Gastrocnemius medialis (tissue), 4 donors: ENCODE results near the gene C1QTNF7. TPM values are rescaled to one million over a fixed set of nuclear protein-coding genes. Genes with fewer than 3 reads are reported as not detected.

Experiments used
- ATAC-seq, 2 donors: fragments of 150-250 bp; one replicate each; pipeline ENCODE4 v1.9.1; 2016
- DNase-seq, 2 donors: peaks; one replicate each; pipeline ENCODE4 v3.0.0-alpha.2; 2019
- H3K27ac ChIP-seq, 4 donors: fragments of 200-600 bp; sonication (generic); 1 replicate in 1 of 4; 2 replicates in 3 of 4; pipeline ENCODE4 v1.5.1; 2016 to 2018; ENCODE audit warnings: mild to moderate bottlenecking in 2 of 4, moderate library complexity in 1 of 4
- H3K27me3 ChIP-seq, 3 donors: fragments of 200-600 bp; sonication (generic) in 2 of 3; 1 replicate in 1 of 3; 2 replicates in 2 of 3; pipeline versions ENCODE4 v1.5.1 to v1.6.0; 2016 to 2019; ENCODE audit warnings: mild to moderate bottlenecking in 1 of 3, moderate library complexity in 1 of 3
- H3K36me3 ChIP-seq, 2 donors: fragments of 200-600 bp; sonication (generic) in 1 of 2; one replicate each; pipeline ENCODE4 v1.5.1; 2017 to 2018
- H3K4me1 ChIP-seq, 2 donors: fragments of 200-600 bp; sonication (generic) in 1 of 2; one replicate each; pipeline ENCODE4 v1.5.1; 2016 to 2017; ENCODE audit warnings: mild to moderate bottlenecking in 2 of 2
- H3K4me3 ChIP-seq, 4 donors: fragments of 200-600 bp; sonication (generic) in 3 of 4; 1 replicate in 1 of 4; 2 replicates in 3 of 4; pipeline ENCODE4 v1.5.1; 2016 to 2019; ENCODE audit warnings: mild to moderate bottlenecking in 2 of 4
- H3K9me3 ChIP-seq, 3 donors: fragments of 200-600 bp; sonication (generic) in 2 of 3; 1 replicate in 1 of 3; 2 replicates in 2 of 3; pipeline ENCODE4 v1.5.1; 2016 to 2019
- POLR2A ChIP-seq, 2 donors: fragments of 450-650 bp; IDR thresholded peaks; one replicate each; pipeline ENCODE4 v1.6.1; 2017; ENCODE audit warnings: antibody characterized with exemption in 2 of 2, mild to moderate bottlenecking in 2 of 2, moderate library complexity in 2 of 2
- in situ Hi-C, 4 donors: fragments of 200-750 bp; cut with MboI; loops; one replicate each; pipeline versions ENCODE4 v1.15.0 to v1.8.0; 2017; ENCODE audit warnings: low sequenced_read_pairs in 4 of 4
- intact Hi-C: fragments of 100-400 bp; cut with DNase I; formaldehyde crosslinking; loops from one replicate; pipeline ENCODE4 v1.15.1; 2023; ENCODE audit warnings: low total_unique reads
- total RNA-seq, 4 donors: library from RNA; depleted of rRNA; stranded (reverse); fragments of >200 nt; gene quantifications; one replicate each; pipeline versions ENCODE4 v1.1.0 to v1.2.3, GENCODE V29; 2016
- TF ChIP-seq, protein P1 (sequence below), 5 experiments: fragments of 450-650 bp in 3 of 5; fragments of 200-600 bp in 2 of 5; sonication (generic) in 2 of 5; IDR thresholded peaks in 4 of 5; conservative IDR thresholded peaks in 1 of 5; 1 replicate in 4 of 5; 2 replicates in 1 of 5; pipeline ENCODE4 v1.5.1; 2016 to 2019; ENCODE audit warnings: antibody characterized with exemption in 5 of 5, mild to moderate bottlenecking in 3 of 5, moderate library complexity in 3 of 5

Gene C1QTNF7
- total RNA-seq, 4 donors from 2014 or later: 0.29 to 11.6 (median 0.72) TPM

DNA sequence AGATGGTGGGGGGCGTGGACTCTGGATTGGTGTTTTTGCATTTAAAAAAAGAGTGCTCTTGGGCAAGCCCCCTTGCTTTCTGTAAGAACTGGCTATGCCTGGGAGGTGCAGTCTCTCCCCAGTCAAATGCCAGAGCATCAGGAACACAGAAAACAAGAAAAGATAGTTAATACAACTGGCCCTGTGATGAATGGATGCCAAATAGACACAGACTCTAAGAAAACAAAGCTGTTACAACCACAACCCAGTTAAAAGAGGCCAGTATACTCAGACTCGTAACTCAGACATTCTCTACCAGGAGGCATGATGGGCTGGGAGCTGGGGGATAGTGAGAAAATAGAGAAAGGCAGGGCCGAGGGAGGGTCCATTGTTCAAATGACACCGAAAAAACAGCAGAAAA is 32.5 kb upstream of the C1QTNF7 start:
- Histone ChIP-seq H3K27ac (no peak overlapping the region), H3K4me1 (no peaks in the 10 kb centered on the region), H3K4me3 (no peak overlapping the region), H3K36me3 (no peaks in the 10 kb centered on the region), H3K9me3 (no peaks in the 10 kb centered on the region), H3K27me3 (no peaks in the 10 kb centered on the region)
- ATAC-seq (no peak), DNase-seq (no peak)
- in situ Hi-C loops (no loop called here), intact Hi-C loops (loop anchor here (10.0 kb wide), 1 partner anchor 161 kb away; no protein-coding TSS in a partner anchor)
- TF ChIP-seq, protein P1, sequence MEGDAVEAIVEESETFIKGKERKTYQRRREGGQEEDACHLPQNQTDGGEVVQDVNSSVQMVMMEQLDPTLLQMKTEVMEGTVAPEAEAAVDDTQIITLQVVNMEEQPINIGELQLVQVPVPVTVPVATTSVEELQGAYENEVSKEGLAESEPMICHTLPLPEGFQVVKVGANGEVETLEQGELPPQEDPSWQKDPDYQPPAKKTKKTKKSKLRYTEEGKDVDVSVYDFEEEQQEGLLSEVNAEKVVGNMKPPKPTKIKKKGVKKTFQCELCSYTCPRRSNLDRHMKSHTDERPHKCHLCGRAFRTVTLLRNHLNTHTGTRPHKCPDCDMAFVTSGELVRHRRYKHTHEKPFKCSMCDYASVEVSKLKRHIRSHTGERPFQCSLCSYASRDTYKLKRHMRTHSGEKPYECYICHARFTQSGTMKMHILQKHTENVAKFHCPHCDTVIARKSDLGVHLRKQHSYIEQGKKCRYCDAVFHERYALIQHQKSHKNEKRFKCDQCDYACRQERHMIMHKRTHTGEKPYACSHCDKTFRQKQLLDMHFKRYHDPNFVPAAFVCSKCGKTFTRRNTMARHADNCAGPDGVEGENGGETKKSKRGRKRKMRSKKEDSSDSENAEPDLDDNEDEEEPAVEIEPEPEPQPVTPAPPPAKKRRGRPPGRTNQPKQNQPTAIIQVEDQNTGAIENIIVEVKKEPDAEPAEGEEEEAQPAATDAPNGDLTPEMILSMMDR (IDR thresholded peaks at IDR 0.05 in 4 of 5, conservative IDR thresholded peaks at IDR 0.05 in 1 of 5): no peak
- no peak for TF ChIP-seq POLR2A (IDR thresholded peaks at IDR 0.05)

DNA sequence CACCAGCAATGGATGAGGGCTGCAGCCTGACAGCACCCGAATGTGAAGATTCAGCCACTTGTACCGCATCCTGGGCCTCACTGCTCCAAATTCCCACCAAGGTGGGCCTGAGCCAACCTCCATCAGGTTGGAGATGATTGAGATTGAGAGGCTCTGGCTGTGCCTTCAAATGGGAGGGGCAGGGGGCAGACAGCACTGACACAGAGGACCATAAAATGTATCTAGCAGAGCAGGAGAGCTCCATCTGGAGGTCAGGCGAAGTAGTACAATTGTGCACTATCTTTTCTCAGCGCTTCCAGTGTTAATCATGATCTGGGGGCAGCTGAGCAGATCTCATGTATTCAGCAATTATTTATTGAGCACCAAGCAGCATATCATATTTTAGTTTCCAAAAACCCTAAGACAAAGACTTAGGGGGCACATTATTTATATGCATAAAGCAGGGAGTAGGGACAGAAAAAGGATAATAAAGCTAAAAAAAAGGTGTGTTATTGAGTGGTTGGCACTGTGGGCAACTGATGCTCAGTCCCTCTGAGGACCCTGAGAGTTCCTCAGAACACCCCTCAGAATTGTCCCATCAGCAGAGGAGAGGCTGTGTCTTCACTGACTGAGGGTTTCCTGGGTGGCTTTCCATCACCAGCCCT is 31.6 kb upstream of the C1QTNF7 start:
- H3K4me3 ChIP-seq: no peak overlapping the region
- H3K27me3 ChIP-seq: no peaks in the 10 kb centered on the region
- TF ChIP-seq POLR2A (IDR thresholded peaks at IDR 0.05): no peak
- TF ChIP-seq, protein P1 (IDR thresholded peaks at IDR 0.05 in 4 of 5, conservative IDR thresholded peaks at IDR 0.05 in 1 of 5): peak in 4 of 5 experiments; percentile 11 to 50 (median 37)
- no peak overlapping the region for H3K27ac ChIP-seq
- no peak for DNase-seq
- no peaks in the 10 kb centered on the region for H3K36me3 ChIP-seq
- ATAC-seq: no peak
- in situ Hi-C loops: no loop called here
- intact Hi-C loops: loop anchor here (10.0 kb wide), 1 partner anchor 161 kb away; no protein-coding TSS in a partner anchor
- no peaks in the 10 kb centered on the region for H3K9me3 ChIP-seq
- H3K4me1 ChIP-seq: no peaks in the 10 kb centered on the region

GRCh38 chr4:15398001-15398400 is 29.8 kb upstream of the C1QTNF7 start:
- H3K4me1 ChIP-seq: no peaks in the 10 kb centered on the region

DNA sequence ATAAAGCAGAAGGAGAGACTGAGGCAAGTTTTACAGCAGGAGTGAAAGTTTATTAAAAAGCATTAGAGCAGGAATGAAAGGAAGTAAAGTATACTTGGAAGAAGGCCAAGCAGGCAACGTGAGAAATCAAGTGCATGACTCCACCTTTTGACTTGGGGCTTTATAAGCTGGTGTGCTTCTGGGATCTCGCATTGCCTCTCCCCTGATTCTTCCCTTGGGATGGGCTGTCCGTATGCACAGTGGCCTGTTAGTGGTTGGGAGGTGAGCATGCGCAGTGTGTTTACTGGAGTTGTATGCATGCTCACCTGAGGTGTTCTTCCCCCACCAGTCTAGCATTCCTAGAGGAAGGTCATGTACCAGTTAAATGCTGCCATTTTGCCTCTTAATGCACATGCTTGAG is 29.1 kb upstream of the C1QTNF7 start:
- H3K9me3 ChIP-seq: no peaks in the 10 kb centered on the region
- TF ChIP-seq, protein P1 (IDR thresholded peaks at IDR 0.05 in 4 of 5, conservative IDR thresholded peaks at IDR 0.05 in 1 of 5): no peak
- TF ChIP-seq POLR2A (IDR thresholded peaks at IDR 0.05): no peak
- H3K4me1 ChIP-seq: no peaks in the 10 kb centered on the region
- H3K27ac ChIP-seq: no peak overlapping the region
- no peaks in the 10 kb centered on the region for H3K36me3 ChIP-seq
- no peaks in the 10 kb centered on the region for H3K27me3 ChIP-seq
- in situ Hi-C loops (no loop called here), intact Hi-C loops (loop anchor here (10.0 kb wide), 1 partner anchor 164 kb away; no protein-coding TSS in a partner anchor)
- ATAC-seq: no peak
- no peak for DNase-seq
- no peak overlapping the region for H3K4me3 ChIP-seq

More at GRCh38 chr4:15398001-15398400, 29.8 kb upstream of the C1QTNF7 start:
- no peaks in the 10 kb centered on the region for H3K9me3 ChIP-seq
- H3K27ac ChIP-seq: no peak overlapping the region
- ATAC-seq (no peak), DNase-seq (no peak)
- H3K27me3 ChIP-seq: no peaks in the 10 kb centered on the region
- intact Hi-C loops: loop anchor here (10.0 kb wide), 1 partner anchor 163 kb away; no protein-coding TSS in a partner anchor
- TF ChIP-seq, protein P1 (IDR thresholded peaks at IDR 0.05 in 4 of 5, conservative IDR thresholded peaks at IDR 0.05 in 1 of 5): no peak
- TF ChIP-seq POLR2A (IDR thresholded peaks at IDR 0.05): no peak
- in situ Hi-C loops: no loop called here
- no peak overlapping the region for H3K4me3 ChIP-seq
- H3K36me3 ChIP-seq: no peaks in the 10 kb centered on the region
